OCI-M1 (cell line): Measurements from ENCODE around the gene PCDHGA10.
A peak's percentile ranks its signal among the peaks of the same experiment; 100 is the strongest.
"Not testable (repeated sequence)": the region's sequence is repeated elsewhere in the genome, so short reads cannot be mapped to it uniquely, and the experiment has no call there.

Experiments used
- DNase-seq: peaks from one replicate; lab custom pipeline; 2025; lab: John Stamatoyannopoulos, UW

PCDHGA10 gene

DNA sequence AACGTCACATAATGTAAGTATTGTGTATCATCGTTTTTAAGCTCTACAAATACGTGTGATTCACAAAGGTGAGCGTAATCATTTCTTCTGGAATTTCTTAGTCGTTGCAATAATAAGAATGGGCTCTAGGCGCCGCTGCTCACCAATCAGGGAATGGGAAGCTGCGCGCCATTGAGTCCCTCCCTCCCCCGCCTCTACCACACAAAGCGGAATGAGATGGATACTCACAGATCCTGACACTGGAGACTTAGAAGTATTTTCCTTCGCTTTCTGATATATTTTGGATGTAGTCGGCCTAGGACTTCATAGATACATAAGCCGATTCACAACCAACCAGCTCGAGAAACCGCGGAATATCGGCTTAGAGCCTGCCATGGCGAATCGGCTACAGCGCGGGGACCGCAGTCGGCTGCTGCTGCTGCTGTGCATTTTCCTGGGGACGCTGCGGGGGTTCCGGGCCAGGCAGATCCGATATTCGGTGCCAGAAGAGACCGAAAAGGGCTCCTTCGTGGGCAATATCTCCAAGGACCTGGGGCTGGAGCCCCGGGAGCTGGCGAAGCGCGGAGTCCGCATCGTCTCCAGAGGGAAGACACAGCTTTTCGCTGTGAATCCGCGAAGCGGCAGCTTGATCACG, 8.2 kb downstream of the PCDHGA10 start, which contains the start of gene PCDHGA11:
Gene PCDHGA11, plus strand, starts transcription at position 197 of the 634 bp plus-strand sequence. Its CDS starts 177 bp downstream, at position 374.
- DNase-seq = peak; percentile 73

- DNase-seq = no peak
Measured at GRCh38 chr5:141421489-141421855, 8.7 kb downstream of the PCDHGA10 start.

DNA sequence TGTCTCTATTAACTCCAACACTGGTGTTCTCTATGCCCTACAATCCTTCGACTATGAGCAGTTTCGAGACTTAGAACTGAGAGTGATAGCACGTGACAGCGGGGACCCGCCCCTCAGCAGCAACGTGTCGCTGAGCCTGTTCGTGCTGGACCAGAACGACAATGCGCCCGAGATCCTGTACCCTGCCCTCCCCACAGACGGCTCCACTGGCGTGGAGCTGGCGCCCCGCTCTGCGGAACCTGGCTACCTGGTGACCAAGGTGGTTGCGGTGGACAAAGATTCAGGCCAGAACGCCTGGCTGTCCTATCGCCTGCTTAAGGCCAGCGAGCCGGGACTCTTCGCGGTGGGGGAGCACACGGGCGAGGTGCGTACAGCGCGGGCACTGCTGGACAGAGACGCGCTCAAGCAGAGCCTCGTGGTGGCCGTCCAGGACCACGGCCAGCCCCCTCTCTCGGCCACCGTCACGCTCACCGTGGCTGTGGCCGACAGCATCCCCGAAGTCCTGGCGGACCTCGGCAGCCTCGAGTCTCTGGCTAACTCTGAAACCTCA, 10.0 kb downstream of the PCDHGA10 start:
- no peak for DNase-seq

GRCh38 chr5:141427783-141428426, 15.1 kb downstream of the PCDHGA10 start:
- DNase-seq = no peak

DNA sequence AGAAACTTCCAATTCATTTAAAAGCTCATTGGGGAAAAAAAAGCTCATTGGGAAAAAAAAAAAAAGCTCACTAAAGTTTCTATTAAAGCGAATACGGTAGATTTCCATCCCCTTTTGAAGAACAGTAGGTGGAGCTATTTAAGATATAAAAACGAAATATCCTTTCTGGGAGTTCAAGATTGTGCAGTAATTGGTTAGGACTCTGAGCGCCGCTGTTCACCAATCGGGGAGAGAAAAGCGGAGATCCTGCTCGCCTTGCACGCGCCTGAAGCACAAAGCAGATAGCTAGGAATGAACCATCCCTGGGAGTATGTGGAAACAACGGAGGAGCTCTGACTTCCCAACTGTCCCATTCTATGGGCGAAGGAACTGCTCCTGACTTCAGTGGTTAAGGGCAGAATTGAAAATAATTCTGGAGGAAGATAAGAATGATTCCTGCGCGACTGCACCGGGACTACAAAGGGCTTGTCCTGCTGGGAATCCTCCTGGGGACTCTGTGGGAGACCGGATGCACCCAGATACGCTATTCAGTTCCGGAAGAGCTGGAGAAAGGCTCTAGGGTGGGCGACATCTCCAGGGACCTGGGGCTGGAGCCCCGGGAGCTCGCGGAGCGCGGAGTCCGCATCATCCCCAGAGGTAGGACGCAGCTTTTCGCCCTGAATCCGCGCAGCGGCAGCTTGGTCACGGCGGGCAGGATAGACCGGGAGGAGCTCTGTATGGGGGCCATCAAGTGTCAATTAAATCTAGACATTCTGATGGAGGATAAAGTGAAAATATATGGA, 17.7 kb downstream of the PCDHGA10 start, which contains the start of gene PCDHGA12:
Gene PCDHGA12, plus strand, starts transcription at position 176 of the 782 bp plus-strand sequence. Its CDS starts 253 bp downstream, at position 429.
- peak; percentile 61 for DNase-seq

DNA sequence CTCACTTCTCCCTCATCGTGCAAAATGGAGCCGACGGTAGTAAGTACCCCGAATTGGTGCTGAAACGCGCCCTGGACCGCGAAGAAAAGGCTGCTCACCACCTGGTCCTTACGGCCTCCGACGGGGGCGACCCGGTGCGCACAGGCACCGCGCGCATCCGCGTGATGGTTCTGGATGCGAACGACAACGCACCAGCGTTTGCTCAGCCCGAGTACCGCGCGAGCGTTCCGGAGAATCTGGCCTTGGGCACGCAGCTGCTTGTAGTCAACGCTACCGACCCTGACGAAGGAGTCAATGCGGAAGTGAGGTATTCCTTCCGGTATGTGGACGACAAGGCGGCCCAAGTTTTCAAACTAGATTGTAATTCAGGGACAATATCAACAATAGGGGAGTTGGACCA, 18.5 kb downstream of the PCDHGA10 start:
- no peak for DNase-seq

- DNase-seq = not testable (repeated sequence)
Measured at GRCh38 chr5:141432308-141432707, 19.5 kb downstream of the PCDHGA10 start.

DNA sequence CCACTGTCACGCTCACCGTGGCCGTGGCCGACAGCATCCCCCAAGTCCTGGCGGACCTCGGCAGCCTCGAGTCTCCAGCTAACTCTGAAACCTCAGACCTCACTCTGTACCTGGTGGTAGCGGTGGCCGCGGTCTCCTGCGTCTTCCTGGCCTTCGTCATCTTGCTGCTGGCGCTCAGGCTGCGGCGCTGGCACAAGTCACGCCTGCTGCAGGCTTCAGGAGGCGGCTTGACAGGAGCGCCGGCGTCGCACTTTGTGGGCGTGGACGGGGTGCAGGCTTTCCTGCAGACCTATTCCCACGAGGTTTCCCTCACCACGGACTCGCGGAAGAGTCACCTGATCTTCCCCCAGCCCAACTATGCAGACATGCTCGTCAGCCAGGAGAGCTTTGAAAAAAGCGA, 19.9 kb downstream of the PCDHGA10 start:
- not testable (repeated sequence) for DNase-seq

GRCh38 chr5:141434006-141434405, 21.2 kb downstream of the PCDHGA10 start:
- no peak for DNase-seq

GRCh38 chr5:141437221-141437620, 24.4 kb downstream of the PCDHGA10 start:
- no peak for DNase-seq

DNA sequence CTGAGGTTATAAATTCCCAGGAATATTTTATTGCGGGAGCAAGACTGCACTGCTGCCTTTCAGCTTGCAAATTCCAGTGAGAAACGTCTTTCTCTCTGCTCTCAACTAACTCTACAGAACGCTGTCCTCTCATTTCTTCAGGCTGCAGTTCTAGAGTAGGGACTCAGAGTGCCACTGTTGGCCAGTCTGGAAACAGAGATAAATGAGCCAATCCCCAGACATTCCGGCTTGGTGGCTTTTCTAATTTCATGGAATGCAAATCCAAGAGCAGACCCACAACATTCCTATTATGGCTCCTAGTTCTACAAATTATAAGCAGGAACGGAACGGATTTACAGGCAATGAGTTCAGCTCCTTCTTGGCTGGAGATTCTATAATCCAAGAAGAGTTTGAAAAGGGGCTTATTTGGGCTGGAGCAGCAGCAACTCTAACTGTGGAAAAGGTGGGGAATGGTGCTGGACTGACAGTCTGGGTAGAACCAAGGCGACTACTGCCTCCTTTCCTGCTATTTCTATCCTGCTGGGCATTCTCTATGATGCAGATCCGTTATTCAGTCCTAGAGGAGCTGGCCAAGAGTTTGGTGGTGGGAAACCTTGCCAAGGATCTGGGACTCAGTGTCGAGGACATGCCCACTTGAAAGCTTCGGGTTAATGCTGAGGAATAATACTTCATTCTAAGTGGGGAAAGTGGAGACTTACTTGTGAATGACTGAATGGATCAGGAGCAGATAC, 26.8 kb downstream of the PCDHGA10 start:
- no peak for DNase-seq

GRCh38 chr5:141440341-141440740, 27.6 kb downstream of the PCDHGA10 start:
- no peak for DNase-seq

GRCh38 chr5:141441571-141442170, 28.9 kb downstream of the PCDHGA10 start:
- DNase-seq = no peak

DNA sequence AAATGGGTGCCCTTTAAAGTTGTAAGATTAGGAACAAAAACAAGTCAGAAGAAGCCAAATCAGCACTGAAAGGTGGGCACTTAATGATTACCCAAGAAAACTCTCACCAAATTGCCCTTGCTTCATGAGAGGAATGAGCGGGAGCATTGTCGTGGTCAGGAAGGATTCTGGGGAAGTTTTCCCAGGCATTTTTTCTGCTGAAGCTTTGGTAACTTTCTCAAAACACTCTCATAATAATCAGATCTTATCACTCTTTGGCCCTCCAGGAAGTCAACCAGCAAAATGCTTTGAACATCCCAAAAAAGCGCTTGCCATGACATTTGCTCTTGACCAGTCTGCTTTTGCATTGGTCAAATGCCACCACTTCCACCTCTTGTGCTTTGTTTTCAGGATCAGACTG, 52.6 kb downstream of the PCDHGA10 start:
- DNase-seq = no peak
